Measurements from ENCODE around the gene ARL6IP5.

ARL6IP5 gene

GRCh38 chr3:69119681-69120080 is 34.9 kb downstream of the ARL6IP5 start:
- TF ChIP-seq, protein P1, sequence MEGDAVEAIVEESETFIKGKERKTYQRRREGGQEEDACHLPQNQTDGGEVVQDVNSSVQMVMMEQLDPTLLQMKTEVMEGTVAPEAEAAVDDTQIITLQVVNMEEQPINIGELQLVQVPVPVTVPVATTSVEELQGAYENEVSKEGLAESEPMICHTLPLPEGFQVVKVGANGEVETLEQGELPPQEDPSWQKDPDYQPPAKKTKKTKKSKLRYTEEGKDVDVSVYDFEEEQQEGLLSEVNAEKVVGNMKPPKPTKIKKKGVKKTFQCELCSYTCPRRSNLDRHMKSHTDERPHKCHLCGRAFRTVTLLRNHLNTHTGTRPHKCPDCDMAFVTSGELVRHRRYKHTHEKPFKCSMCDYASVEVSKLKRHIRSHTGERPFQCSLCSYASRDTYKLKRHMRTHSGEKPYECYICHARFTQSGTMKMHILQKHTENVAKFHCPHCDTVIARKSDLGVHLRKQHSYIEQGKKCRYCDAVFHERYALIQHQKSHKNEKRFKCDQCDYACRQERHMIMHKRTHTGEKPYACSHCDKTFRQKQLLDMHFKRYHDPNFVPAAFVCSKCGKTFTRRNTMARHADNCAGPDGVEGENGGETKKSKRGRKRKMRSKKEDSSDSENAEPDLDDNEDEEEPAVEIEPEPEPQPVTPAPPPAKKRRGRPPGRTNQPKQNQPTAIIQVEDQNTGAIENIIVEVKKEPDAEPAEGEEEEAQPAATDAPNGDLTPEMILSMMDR (IDR thresholded peaks at IDR 0.05; ENCODE audit: low read depth, low read length) = no peak
- DNase-seq (ENCODE audit: low read depth, low spot score) = no peak
- no peak overlapping the region for H3K4me3 ChIP-seq (ENCODE audit: low read depth, low read length)
- in situ Hi-C loops (cut with HindIII; ENCODE audit: low sequenced_read_pairs) = no loop called here

- TF ChIP-seq, protein P1 (IDR thresholded peaks at IDR 0.05; ENCODE audit: low read depth, low read length) = peak; percentile 96
- DNase-seq (ENCODE audit: low read depth, low spot score) = peak; percentile 76
- H3K4me3 ChIP-seq (ENCODE audit: low read depth, low read length) = no peak overlapping the region
- in situ Hi-C loops (cut with HindIII; ENCODE audit: low sequenced_read_pairs) = no loop called here
Observed at GRCh38 chr3:69120879-69121464, 36.2 kb downstream of the ARL6IP5 start.

GRCh38 chr3:69121513-69121912 is 36.8 kb downstream of the ARL6IP5 start:
- no peak overlapping the region for H3K4me3 ChIP-seq (ENCODE audit: low read depth, low read length)
- TF ChIP-seq, protein P1 (IDR thresholded peaks at IDR 0.05; ENCODE audit: low read depth, low read length) = no peak
- in situ Hi-C loops (cut with HindIII; ENCODE audit: low sequenced_read_pairs) = no loop called here
- no peak for DNase-seq (ENCODE audit: low read depth, low spot score)

DNA sequence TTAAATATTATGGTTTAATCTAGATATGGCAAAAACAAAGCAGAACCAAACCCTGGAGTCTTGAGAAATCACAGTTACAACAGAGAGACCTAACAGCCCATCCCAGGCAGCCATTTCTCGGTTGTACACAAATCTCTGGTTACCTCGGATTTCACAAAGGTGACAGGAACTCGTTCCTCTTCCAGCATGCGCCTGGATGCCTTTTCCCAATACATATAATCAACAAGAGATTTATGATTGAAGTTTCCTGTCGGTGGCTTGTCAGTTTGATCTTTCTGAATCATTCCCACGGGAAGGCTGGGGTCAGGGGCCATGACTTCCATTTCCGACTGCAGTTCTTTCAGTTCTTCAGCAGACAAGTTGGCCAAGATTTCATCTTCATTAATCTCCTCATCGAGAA is 37.2 kb downstream of the ARL6IP5 start:
- H3K4me3 ChIP-seq (ENCODE audit: low read depth, low read length) = no peak overlapping the region
- no peak for DNase-seq (ENCODE audit: low read depth, low spot score)
- in situ Hi-C loops (cut with HindIII; ENCODE audit: low sequenced_read_pairs) = no loop called here
- TF ChIP-seq, protein P1 (IDR thresholded peaks at IDR 0.05; ENCODE audit: low read depth, low read length) = no peak

- no peak for DNase-seq (ENCODE audit: low read depth, low spot score)
- TF ChIP-seq, protein P1 (IDR thresholded peaks at IDR 0.05; ENCODE audit: low read depth, low read length) = no peak
- H3K4me3 ChIP-seq (ENCODE audit: low read depth, low read length) = no peak within 1 kb of the TSS
- in situ Hi-C loops (cut with HindIII; ENCODE audit: low sequenced_read_pairs) = no loop called here
Observed at GRCh38 chr3:69122403-69122802, 37.7 kb downstream of the ARL6IP5 start, which contains the start of gene LMOD3. TSS of gene LMOD3 (minus strand) at chr3:69122595. CDS start at chr3:69122386, 209 bp downstream.

DNA sequence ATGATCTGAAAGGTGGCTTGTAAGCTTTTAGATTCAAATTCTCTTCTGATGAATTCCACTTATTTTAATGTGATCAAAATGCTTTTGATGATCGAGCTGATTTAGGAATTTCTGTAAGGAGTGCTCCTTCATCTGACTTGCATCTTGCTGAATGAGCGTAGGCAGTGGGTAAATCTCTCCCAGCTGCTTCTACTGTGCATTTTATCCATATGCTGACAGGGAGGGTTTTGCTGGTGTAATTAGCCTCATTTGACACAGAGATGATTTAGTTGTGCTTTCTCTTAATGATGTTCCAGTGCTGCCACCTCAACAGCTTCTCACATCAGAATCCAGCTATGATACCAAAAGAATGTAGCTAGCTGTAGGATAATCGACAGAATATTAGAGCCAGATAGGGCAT is 41.5 kb downstream of the ARL6IP5 start:
- in situ Hi-C loops (cut with HindIII; ENCODE audit: low sequenced_read_pairs) = no loop called here
- DNase-seq (ENCODE audit: low read depth, low spot score) = no peak
- TF ChIP-seq, protein P1 (IDR thresholded peaks at IDR 0.05; ENCODE audit: low read depth, low read length) = no peak
- no peak overlapping the region for H3K4me3 ChIP-seq (ENCODE audit: low read depth, low read length)

Data from astrocyte of the spinal cord (primary cell).